ENCODE data around the gene HAAO.

HAAO gene

GRCh38 chr2:42789751-42790150 is 2.6 kb downstream of the HAAO start:
- Histone ChIP-seq H3K9me3 (ENCODE audit: insufficient read depth, low read depth, low read length) (no peaks in the 10 kb centered on the region), H3K9ac (ENCODE audit: low read depth, low read length) (no peak overlapping the region), H3K27ac (ENCODE audit: low read length) (no peak overlapping the region), H3K27me3 (ENCODE audit: insufficient read depth, low read length) (peaks cover 32% of the 10 kb centered on the region), H3K4me1 (ENCODE audit: insufficient read depth, low read length) (peaks cover 11% of the 10 kb centered on the region; the same call in 1 of the 2 replicates), H3K36me3 (ENCODE audit: insufficient read depth, low read depth, low read length) (no peaks in the 10 kb centered on the region), H3K4me3 (ENCODE audit: low read length) (no peak overlapping the region)

DNA sequence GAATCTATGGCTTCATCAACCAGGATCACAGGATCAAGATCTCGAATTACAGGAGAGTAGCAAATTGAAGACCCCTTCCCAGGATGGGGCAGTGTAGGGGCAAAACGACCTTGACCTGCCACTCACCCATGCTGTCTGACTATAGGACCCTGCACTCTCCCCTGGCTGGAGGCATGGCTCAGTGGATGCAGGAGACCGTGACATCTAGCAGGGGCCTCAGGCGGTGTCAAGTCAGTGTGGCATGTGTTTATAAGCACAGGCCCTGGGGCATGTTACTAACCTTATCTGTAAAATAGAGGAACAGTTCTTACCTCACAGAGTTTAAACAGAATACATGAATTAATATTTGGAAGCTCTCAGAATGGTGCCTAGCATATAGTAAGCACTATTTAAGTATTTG is 3.5 kb downstream of the HAAO start:
- no peak overlapping the region for H3K4me3 ChIP-seq (ENCODE audit: low read length)
- peaks cover 28% of the 10 kb centered on the region for H3K27me3 ChIP-seq (ENCODE audit: insufficient read depth, low read length)
- no peaks in the 10 kb centered on the region for H3K36me3 ChIP-seq (ENCODE audit: insufficient read depth, low read depth, low read length)
- H3K9me3 ChIP-seq (ENCODE audit: insufficient read depth, low read depth, low read length) = no peaks in the 10 kb centered on the region
- no peak overlapping the region for H3K9ac ChIP-seq (ENCODE audit: low read depth, low read length)
- no peak overlapping the region for H3K27ac ChIP-seq (ENCODE audit: low read length)
- H3K4me1 ChIP-seq (ENCODE audit: insufficient read depth, low read length) = peaks cover 6% of the 10 kb centered on the region; the same call in 1 of the 2 replicates

DNA sequence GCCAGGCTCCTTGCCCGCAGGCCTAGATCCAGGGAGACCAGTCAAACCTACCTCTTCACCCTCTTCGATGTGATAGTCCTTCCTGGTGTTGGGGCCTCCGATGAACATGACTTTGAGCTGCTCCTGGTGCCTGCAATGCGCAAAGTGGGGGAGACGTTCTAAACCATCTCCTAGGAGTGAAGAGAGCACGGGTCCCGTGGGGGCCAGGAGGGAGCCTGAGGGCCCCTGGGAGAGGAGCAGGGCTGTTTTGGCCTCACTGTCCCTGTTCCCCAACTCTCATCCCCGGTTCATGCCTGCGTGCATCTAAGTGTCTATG is 3.9 kb downstream of the HAAO start:
- Histone ChIP-seq H3K4me3 (ENCODE audit: low read length) (no peak overlapping the region), H3K27ac (ENCODE audit: low read length) (no peak overlapping the region), H3K9ac (ENCODE audit: low read depth, low read length) (no peak overlapping the region), H3K36me3 (ENCODE audit: insufficient read depth, low read depth, low read length) (no peaks in the 10 kb centered on the region), H3K4me1 (ENCODE audit: insufficient read depth, low read length) (peaks cover 4% of the 10 kb centered on the region; the same call in 1 of the 2 replicates), H3K27me3 (ENCODE audit: insufficient read depth, low read length) (peaks cover 23% of the 10 kb centered on the region), H3K9me3 (ENCODE audit: insufficient read depth, low read depth, low read length) (no peaks in the 10 kb centered on the region)

DNA sequence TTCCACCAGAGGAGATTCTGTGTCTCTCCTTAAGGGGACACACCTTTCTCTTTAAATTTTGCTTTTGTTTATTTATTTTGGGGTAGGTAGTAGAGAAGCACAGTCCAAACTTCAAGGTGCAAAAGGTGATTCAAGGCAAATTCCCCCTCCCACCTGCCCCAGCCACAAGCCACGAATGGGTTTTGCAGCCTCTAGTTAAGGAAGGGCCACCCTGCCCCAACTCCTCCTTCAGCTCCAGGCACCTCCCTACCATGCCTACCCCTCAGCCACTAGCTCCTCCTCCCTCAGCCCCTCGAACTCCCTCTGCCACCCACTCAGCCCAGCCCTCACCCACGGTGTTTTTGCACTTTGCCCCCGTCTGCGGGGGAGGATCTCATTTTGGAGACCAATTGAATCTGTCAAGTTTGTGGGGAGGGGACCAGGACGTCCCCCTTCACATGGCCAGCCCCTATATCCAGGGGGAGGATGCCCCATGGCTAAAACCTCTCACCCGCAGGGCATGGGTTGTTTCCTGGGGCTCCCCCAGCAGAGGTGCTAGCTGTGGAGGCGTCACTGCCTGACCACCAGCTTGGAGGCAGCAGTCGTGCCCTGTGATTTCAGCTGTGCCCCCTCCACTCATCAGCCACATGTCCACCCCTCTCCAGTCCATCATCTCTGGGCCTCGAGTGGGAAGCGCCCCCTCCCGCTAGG is 4.5 kb downstream of the HAAO start:
- no peaks in the 10 kb centered on the region for H3K36me3 ChIP-seq (ENCODE audit: insufficient read depth, low read depth, low read length)
- H3K4me3 ChIP-seq (ENCODE audit: low read length) = no peak overlapping the region
- peaks cover 4% of the 10 kb centered on the region; the same call in 1 of the 2 replicates for H3K4me1 ChIP-seq (ENCODE audit: insufficient read depth, low read length)
- H3K27me3 ChIP-seq (ENCODE audit: insufficient read depth, low read length) = peaks cover 18% of the 10 kb centered on the region
- H3K27ac ChIP-seq (ENCODE audit: low read length) = no peak overlapping the region
- no peak overlapping the region for H3K9ac ChIP-seq (ENCODE audit: low read depth, low read length)
- H3K9me3 ChIP-seq (ENCODE audit: insufficient read depth, low read depth, low read length) = no peaks in the 10 kb centered on the region

GRCh38 chr2:42787424-42787787 is 5.0 kb downstream of the HAAO start:
- H3K4me3 ChIP-seq (ENCODE audit: low read length) = no peak overlapping the region
- peaks cover 15% of the 10 kb centered on the region for H3K27me3 ChIP-seq (ENCODE audit: insufficient read depth, low read length)
- H3K9ac ChIP-seq (ENCODE audit: low read depth, low read length) = no peak overlapping the region
- no peaks in the 10 kb centered on the region for H3K9me3 ChIP-seq (ENCODE audit: insufficient read depth, low read depth, low read length)
- no peaks in the 10 kb centered on the region for H3K36me3 ChIP-seq (ENCODE audit: insufficient read depth, low read depth, low read length)
- H3K4me1 ChIP-seq (ENCODE audit: insufficient read depth, low read length) = peaks cover 4% of the 10 kb centered on the region; the same call in 1 of the 2 replicates
- H3K27ac ChIP-seq (ENCODE audit: low read length) = no peak overlapping the region

DNA sequence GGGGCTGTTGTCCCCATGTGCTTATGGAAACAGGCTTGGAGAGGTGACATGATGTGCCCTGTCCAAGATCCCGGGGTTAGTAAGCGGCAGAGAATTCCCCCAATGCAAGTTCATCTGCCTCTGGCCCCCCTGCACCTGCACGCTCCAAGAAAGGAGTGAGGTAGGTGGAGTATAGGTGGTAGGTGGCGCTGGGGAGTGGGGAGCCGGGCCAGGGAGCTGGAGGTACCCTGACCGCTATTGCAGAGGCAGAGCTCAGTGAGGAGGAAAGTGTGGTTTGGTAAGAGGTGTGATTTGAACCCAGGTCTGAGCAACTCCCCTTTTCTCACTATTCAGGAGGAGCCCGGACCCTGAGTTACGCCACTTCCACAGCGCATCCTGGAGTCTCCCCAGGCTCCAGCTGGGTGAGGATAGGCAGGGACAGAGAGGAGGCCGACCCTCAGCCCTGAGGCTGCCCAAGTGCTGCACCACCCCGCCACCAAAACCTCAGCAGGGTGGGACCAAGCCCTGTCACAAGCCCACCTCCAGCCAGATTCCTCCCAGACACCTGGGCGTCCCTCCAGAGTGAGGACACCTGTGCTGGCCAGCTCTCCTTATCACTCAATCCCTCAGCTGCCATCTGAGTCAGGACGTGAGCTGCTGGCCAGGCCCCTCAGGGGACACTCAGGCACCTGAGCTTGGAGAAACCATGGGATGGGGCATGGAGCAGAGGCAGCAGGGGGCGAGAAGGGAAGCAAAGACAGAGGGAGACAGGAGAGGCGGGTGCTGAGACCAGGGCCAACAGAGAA is 5.6 kb downstream of the HAAO start:
- no peak overlapping the region for H3K9ac ChIP-seq (ENCODE audit: low read depth, low read length)
- H3K4me1 ChIP-seq (ENCODE audit: insufficient read depth, low read length) = peaks cover under 1% of the 10 kb centered on the region; the same call in 1 of the 2 replicates
- no peak overlapping the region for H3K4me3 ChIP-seq (ENCODE audit: low read length)
- peaks cover 5% of the 10 kb centered on the region; the same call in 1 of the 2 replicates for H3K9me3 ChIP-seq (ENCODE audit: insufficient read depth, low read depth, low read length)
- no peaks in the 10 kb centered on the region for H3K36me3 ChIP-seq (ENCODE audit: insufficient read depth, low read depth, low read length)
- no peak overlapping the region for H3K27ac ChIP-seq (ENCODE audit: low read length)
- peaks cover 11% of the 10 kb centered on the region for H3K27me3 ChIP-seq (ENCODE audit: insufficient read depth, low read length)

- Histone ChIP-seq H3K4me1 (ENCODE audit: insufficient read depth, low read length) (no peaks in the 10 kb centered on the region), H3K27me3 (ENCODE audit: insufficient read depth, low read length) (no peaks in the 10 kb centered on the region), H3K9me3 (ENCODE audit: insufficient read depth, low read depth, low read length) (peaks cover 23% of the 10 kb centered on the region), H3K27ac (ENCODE audit: low read length) (no peak overlapping the region), H3K9ac (ENCODE audit: low read depth, low read length) (no peak overlapping the region), H3K4me3 (ENCODE audit: low read length) (no peak overlapping the region), H3K36me3 (ENCODE audit: insufficient read depth, low read depth, low read length) (no peaks in the 10 kb centered on the region)
Observed at GRCh38 chr2:42784204-42784880, 8.0 kb downstream of the HAAO start.

GRCh38 chr2:42783511-42783910 is 8.9 kb downstream of the HAAO start:
- Histone ChIP-seq H3K4me1 (ENCODE audit: insufficient read depth, low read length) (no peaks in the 10 kb centered on the region), H3K9me3 (ENCODE audit: insufficient read depth, low read depth, low read length) (peaks cover 31% of the 10 kb centered on the region), H3K36me3 (ENCODE audit: insufficient read depth, low read depth, low read length) (no peaks in the 10 kb centered on the region), H3K9ac (ENCODE audit: low read depth, low read length) (no peak overlapping the region), H3K27me3 (ENCODE audit: insufficient read depth, low read length) (no peaks in the 10 kb centered on the region), H3K4me3 (ENCODE audit: low read length) (no peak overlapping the region), H3K27ac (ENCODE audit: low read length) (no peak overlapping the region)

- Histone ChIP-seq H3K36me3 (ENCODE audit: insufficient read depth, low read depth, low read length) (no peaks in the 10 kb centered on the region), H3K27me3 (ENCODE audit: insufficient read depth, low read length) (no peaks in the 10 kb centered on the region), H3K4me1 (ENCODE audit: insufficient read depth, low read length) (no peaks in the 10 kb centered on the region), H3K9me3 (ENCODE audit: insufficient read depth, low read depth, low read length) (peaks cover 50% of the 10 kb centered on the region), H3K4me3 (ENCODE audit: low read length) (no peak overlapping the region), H3K27ac (ENCODE audit: low read length) (no peak overlapping the region), H3K9ac (ENCODE audit: low read depth, low read length) (no peak overlapping the region)
Observed at GRCh38 chr2:42781181-42781580, 11.2 kb downstream of the HAAO start.

GRCh38 chr2:42777883-42778805 is 14.2 kb downstream of the HAAO start:
- Histone ChIP-seq H3K36me3 (ENCODE audit: insufficient read depth, low read depth, low read length) (no peaks in the 10 kb centered on the region), H3K4me3 (ENCODE audit: low read length) (no peak overlapping the region), H3K9me3 (ENCODE audit: insufficient read depth, low read depth, low read length) (peaks cover 50% of the 10 kb centered on the region), H3K4me1 (ENCODE audit: insufficient read depth, low read length) (peaks cover 11% of the 10 kb centered on the region; the same call in 1 of the 2 replicates), H3K27me3 (ENCODE audit: insufficient read depth, low read length) (no peaks in the 10 kb centered on the region), H3K27ac (ENCODE audit: low read length) (no peak overlapping the region), H3K9ac (ENCODE audit: low read depth, low read length) (no peak overlapping the region)

DNA sequence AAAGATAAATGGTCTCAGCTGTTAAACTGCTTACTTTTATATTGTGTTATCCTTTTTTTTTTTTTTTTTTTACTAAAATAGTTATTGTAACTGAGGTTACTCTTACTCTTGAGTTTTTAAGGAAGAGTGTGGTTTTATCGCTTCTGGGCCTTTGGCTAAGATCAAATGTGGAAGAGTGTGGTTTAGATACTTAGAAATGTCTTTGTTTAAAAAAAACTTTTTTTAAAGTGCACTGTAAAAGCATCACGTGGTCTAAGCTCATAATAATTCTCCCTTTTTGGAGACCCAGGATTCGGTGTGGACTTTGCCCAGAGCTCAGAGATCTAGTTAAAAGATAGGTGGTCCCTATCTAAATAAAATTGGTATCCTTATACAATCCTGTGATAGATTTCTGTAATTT is 16.6 kb downstream of the HAAO start:
- Histone ChIP-seq H3K4me1 (ENCODE audit: insufficient read depth, low read length) (peaks cover 15% of the 10 kb centered on the region; the same call in 1 of the 2 replicates), H3K4me3 (ENCODE audit: low read length) (no peak overlapping the region), H3K27me3 (ENCODE audit: insufficient read depth, low read length) (no peaks in the 10 kb centered on the region), H3K9ac (ENCODE audit: low read depth, low read length) (no peak overlapping the region), H3K9me3 (ENCODE audit: insufficient read depth, low read depth, low read length) (peaks cover 39% of the 10 kb centered on the region), H3K36me3 (ENCODE audit: insufficient read depth, low read depth, low read length) (no peaks in the 10 kb centered on the region), H3K27ac (ENCODE audit: low read length) (no peak overlapping the region)
